Loucy (cell line): ENCODE results near the gene RC3H1.

Experiments
- EZH2phosphoT487 ChIP-seq: fragments of 200-600 bp; IDR thresholded peaks from 2 replicates; pipeline ENCODE4 v1.6.1; 2018; ENCODE audit warnings: antibody characterized with exemption, mild to moderate bottlenecking, moderate library complexity, borderline replicate concordance
- TF ChIP-seq, protein P1 (sequence below): fragments of 200-600 bp; sonication (generic); conservative IDR thresholded peaks from 2 replicates; pipeline ENCODE4 v1.5.1; 2014; ENCODE audit warnings: mild to moderate bottlenecking, antibody characterized with exemption, low read length

DNA sequence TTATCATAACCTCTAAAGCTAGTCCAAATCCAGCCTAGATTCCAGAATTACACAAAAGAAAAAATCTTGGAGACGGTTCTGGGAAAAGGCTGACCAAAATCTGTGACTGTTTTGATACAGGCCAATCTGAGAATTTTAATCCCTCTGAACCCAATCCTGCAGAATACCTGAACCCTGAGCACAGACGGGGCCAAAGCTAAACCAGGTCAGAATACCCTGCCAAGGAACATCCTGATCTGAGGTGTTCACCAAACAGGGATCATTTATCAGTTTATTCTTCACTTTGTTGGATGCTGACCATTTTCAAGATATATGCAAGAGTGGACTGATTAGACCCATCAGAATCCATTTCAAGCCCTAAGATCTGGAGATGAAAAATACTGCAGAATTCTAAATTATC lies 3.6 kb downstream of the RC3H1 start:
- TF ChIP-seq, protein P1, sequence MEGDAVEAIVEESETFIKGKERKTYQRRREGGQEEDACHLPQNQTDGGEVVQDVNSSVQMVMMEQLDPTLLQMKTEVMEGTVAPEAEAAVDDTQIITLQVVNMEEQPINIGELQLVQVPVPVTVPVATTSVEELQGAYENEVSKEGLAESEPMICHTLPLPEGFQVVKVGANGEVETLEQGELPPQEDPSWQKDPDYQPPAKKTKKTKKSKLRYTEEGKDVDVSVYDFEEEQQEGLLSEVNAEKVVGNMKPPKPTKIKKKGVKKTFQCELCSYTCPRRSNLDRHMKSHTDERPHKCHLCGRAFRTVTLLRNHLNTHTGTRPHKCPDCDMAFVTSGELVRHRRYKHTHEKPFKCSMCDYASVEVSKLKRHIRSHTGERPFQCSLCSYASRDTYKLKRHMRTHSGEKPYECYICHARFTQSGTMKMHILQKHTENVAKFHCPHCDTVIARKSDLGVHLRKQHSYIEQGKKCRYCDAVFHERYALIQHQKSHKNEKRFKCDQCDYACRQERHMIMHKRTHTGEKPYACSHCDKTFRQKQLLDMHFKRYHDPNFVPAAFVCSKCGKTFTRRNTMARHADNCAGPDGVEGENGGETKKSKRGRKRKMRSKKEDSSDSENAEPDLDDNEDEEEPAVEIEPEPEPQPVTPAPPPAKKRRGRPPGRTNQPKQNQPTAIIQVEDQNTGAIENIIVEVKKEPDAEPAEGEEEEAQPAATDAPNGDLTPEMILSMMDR = no peak
- no peak for TF ChIP-seq EZH2phosphoT487
